NCI-H146 (cell line): ENCODE results near the gene IFIT5.
A peak's percentile ranks its signal among the peaks of the same experiment; 100 is the strongest.
"Not testable (repeated sequence)": the region's sequence is repeated elsewhere in the genome, so short reads cannot be mapped to it uniquely, and the experiment has no call there.

Source experiments
- DNase-seq: peaks from one replicate; lab custom pipeline; 2025; lab: John Stamatoyannopoulos, UW

Gene IFIT5

DNA sequence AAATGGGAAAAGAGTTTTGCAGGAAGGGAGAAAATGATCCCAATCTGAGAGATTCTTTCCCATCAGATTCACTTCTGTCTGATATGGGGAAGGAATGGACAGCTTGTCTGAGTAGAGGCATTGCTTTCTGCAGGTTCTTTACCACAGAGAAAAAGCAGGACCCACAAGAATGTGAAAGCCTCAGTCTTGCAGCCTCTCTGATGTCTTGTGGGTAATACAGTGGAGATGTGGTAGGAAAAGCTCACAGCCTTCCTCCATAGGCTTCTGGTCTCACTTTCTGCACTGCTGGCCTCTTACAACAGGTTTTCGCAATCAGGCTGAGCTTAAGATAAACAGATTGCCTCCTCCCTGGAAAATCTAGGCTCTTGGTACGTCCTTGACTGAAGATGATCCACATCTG lies 21.4 kb upstream of the IFIT5 start:
- DNase-seq, result no peak

DNA sequence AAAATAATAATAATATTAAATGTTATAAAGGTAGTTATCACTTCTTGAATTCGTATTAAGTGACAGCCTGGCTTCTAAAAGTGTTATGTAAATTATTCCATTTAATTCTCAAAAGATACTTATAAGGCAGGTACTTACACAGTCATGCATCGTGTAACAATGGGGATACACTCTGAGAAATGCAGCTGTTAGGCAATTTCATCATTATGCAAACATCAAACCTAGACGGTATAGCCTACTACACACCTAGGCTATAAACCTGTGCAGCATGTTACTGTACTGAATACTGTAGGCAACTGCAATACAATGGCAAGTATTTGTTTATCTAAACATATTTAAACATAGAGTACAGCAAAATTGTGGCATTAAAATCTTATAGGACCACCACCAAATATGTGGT lies 20.5 kb upstream of the IFIT5 start:
- DNase-seq, result no peak

DNA sequence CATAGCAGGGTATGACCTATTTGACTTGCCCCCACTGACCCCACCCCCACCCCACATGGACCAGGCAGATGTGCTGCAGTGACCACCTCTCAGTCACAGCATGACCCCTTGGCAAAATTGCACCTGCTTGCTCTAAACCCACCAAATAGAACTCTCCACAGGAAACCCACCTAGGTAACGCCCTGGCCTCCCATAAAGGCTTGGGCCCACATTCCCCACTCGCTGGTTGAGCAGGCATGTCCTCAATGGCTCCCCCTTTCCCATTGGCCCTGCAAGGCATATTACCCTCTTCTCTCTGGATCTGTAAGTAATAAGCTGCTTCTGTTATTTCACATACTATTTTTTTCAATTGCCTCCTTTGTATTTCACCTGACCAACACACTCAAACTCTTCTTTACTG lies 19.2 kb upstream of the IFIT5 start:
- no peak for DNase-seq

DNA sequence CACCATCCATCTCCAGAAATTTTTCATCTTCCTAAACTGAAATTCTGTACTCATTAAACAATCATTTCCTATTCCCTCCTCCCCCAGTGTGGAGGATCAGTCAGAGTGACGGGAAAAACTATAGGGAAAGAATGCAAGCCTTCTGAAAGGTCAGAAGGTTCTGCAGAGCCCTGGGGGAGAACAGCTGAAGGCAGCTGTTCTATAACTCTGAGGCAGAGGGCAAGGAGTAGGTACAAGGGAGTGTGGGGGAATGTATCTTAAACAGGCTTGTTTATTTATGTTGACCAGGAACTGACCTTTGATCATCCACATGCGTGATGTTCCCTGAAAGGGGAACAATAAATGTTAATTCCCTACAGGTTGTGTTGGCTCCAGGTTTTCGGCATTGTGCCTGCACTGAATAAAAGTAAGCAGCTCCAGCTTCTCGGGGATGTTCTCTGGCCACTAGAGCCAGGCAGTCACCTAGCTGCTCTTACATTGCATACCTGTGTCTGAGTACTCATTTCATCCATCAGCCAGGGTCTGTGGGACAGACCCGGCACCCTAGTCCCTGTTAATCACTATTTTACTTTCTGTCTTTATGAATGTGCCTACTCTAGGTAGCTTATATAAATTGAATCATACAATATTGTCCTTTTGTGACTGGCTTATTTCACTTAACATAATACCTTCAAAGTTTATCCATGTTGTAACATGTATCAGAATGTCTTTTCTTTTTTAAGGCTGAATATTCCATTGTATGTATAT lies 16.2 kb upstream of the IFIT5 start:
- DNase-seq, result no peak

DNA sequence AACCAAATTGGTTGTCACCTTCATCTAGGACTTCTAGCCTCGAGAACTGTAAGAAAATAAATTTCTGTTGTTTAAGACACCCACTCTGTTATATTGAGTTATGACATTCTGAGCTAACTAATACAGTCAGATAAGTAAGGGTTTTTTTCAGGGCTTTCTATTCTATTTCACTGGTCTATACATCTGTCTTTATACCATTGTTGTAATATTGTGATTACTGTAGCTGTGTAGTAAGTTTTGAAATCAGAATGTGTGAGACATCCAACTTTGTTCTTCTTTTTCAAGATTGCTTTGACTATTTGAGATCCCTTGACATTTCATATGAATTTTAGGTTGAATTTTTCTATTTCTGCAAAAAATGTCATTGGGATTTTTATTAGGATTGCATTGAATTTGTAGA lies 14.4 kb upstream of the IFIT5 start:
- no peak for DNase-seq

DNA sequence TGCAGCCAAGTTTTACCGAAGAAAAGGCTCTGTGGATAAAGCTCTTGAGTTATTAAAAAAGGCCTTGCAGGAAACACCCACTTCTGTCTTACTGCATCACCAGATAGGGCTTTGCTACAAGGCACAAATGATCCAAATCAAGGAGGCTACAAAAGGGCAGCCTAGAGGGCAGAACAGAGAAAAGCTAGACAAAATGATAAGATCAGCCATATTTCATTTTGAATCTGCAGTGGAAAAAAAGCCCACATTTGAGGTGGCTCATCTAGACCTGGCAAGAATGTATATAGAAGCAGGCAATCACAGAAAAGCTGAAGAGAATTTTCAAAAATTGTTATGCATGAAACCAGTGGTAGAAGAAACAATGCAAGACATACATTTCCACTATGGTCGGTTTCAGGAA lies 11.3 kb upstream of the IFIT5 start:
- DNase-seq, result no peak

DNA sequence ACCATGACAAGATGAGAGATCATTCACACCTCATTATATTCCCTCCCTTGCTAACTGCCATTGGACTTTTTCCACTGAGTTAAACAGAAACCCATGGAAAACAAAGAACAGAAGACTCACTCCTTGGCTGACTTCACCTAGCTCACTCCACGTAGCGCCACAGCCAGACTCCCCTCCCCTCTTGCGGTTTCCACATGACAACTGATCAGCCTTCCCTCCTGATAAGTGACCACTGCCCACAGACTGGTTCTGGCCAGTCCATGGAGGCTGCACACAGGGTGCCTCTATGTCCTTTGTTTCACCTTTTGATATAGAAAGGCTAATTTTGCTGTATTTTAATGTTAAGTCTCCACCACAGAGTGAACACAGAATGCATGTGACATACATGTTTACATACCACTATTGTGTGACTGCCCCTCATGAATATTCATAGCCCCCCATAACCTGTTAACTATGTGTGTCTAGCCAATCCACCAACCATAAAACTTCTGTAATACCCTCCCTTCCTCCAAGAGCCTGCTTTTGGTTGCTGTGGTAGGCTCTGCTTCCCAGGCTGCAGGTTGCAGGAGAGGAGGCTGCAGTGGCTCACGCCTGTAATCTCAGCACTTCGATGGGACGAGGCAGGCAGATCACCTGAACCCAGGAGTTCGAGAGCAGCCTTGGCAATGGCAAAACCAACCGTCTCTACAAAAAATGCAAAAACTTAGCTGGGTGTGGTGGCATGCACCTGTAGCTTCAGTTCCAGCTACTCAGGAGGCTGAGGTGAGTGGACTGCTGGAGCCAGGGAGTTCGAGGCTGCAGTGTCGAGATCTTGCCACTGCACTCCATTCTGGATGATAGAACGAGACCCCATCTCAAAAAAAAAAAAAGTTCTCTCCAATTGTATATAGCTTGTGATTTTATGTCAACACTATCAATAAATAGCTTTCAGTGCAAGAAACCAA lies 10.0 kb upstream of the IFIT5 start:
- no peak for DNase-seq

DNA sequence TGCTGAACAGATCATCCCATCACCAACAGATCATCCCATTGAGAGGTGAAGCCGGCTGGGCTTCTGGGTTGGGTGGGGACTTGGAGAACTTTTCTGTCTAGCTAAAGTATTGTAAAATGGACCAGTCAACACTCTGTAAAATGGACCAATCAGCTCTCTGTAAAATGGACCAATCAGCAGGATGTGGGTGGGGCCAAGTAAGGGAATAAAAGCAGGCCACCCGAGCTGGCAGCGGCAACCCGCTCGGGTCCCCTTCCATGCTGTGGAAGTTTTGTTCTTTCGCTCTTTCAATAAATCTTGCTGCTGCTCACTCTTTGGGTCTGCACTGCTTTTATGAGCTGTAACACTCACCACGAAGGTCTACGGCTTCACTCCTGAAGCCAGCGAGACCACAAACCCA lies 8.2 kb upstream of the IFIT5 start:
- not testable (repeated sequence) for DNase-seq

DNA sequence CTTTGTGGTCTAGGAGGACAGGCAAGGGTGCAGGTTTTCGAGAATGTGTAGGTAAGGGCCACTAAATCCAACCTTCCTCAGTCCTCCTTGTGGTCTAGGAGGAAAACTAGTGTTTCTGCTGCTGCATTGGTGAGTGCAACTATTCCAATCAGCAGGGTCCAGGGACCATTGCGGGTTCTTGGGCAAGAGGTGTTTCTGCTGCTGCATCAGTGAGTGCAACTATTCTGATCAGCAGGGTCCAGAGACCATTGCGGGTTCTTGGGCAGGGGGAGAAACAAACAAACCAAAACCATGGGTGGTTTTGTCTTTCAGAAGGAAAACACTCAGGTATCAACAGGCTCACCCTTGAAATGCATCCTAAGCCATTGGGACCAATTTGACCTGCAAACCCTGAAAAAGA lies 6.6 kb upstream of the IFIT5 start:
- DNase-seq, result not testable (repeated sequence)

DNA sequence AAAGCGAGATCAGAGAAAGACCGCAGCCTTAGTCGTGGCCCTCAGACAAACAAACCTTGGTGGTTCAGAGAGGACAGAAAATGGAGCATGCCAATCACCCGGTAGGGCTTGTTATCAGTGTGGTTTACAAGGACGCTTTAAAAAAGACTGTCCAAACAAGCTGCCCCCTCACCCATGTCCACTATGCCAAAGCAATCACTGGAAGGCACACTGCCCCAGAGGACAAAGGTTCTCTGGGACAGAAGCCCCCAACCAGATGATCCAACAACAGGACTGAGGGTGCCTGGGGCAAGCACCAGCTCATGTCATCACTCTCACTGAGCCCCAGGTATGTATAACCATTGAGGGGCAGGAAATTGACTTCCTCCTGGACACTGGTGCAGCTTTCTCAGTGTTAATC lies 5.1 kb upstream of the IFIT5 start:
- DNase-seq, result not testable (repeated sequence)

DNA sequence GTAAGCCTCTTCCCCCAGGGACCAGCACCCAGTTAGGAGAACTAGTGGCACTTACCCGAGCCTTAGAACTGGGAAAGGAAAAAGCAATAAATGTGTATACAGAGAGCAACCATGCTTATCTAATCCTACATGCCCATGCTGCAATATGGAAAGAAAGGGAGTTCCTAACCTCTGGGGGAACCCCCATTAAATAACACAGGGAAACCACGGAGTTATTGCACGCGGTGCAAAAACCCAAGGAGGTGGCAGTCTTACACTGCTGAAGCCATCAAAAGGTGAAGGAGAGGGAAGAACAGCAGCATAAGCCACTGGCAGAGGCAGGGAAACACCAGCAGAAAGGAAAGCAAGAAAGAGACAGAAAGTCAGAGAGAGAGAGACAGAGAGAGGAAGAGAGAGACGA lies 3.8 kb upstream of the IFIT5 start:
- not testable (repeated sequence) for DNase-seq

DNA sequence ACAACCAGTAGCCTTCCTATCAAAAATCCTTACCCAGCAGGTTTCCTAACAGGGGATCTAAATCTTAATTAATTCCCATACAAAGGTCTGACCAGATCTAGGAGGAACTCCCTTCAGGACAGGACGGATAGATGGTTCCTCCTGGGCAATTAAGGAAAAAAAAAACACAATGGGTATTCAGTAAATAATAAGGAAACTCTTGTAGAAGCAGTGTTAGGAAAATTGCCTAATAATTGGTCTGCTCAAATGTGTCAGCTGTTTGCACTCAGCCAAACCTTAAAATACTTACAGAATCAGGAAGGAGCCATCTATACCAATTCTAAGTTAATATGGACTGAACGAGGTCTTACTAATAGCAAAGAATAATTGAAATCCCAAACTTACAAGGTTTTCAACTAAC lies 3.2 kb upstream of the IFIT5 start:
- DNase-seq, result not testable (repeated sequence)

DNA sequence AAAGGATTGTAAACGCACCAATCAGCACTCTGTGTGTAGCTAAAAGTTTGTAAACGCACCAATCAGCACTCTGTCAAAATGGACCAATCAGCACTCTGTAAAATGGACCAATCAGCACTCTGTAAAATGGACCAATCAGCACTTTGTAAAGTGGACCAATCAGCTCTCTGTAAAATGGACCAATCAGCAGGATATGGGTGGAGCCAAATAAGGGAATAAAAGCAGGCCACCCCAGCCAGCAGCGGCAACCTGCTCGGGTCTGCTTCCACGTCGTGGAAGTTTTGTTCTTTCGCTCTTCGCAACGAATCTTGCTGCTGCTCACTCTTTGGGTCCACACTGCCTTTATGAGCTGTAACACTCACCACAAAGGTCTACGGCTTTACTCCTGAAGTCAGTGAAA lies 2.1 kb upstream of the IFIT5 start:
- DNase-seq, result not testable (repeated sequence)

DNA sequence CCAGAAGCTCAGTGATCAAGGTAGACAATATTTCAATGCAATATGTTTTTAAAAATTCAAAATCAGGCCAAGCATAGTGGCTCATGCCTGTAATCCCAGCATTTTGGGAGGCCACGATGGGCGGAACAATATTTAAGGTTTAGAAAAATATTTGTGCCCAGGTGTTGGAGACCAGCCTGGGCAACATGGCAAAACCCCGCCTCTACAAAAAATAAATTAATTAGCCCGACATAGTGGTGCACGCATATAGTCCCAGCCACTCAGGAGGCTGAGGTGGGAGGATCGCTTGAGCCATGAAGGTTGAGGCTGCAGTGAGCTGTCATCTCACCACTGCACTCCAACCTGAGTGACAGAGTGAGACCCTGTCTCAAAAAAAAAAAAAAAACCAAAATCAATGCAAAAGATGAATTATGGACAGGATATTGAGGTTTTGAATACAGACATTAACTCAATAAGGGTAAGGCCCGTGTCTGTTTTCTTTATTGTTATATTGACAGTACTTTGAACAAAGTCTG lies 913 bp upstream of the IFIT5 start:
- no peak for DNase-seq

DNA sequence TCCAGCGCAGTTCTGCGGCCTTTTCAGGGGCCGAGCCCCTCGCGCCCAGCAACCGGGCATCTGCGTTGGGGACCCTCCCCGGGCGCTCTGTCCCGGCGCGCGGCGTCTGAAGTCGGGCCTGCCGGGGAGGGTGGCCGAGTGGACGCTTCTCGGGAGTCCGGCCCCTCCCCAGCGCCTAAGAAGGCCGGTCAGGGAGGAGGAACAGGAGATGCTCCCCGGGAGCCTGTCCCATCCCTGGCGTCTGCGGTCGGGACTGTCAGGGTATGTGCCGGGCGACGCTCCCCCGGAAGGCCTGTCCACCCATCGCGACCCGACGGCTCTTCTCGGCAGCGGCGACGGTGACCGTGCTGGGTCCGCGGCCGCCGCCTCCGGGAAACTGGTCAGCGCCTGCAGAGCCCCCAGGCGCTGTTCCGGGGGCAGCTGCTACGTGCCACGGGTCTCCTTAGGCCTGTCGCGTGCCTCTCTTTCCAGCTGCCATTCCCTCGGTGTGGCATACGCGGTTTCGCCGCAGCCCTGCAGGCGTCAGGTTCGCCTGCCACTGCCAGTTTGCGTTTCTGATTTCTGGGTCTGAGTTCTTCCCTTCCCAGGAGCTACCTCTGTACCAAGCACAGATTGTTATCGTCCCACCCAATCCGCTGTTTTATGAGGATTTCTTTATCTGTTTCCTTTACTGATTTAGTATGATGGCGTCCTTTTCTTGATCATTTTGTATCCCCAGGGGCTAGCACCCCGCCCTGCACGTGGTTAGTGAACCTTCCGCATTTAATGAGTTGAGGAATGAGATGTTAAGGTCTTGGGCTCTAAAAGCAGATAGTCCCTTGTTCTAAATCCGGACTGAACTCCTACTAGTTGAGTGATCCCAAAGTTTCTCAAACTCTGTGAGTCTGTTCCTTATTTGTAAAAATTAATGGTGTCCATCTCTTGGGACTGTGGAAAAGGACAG lies 782 bp downstream of the IFIT5 start:
- DNase-seq, result peak; percentile 62

DNA sequence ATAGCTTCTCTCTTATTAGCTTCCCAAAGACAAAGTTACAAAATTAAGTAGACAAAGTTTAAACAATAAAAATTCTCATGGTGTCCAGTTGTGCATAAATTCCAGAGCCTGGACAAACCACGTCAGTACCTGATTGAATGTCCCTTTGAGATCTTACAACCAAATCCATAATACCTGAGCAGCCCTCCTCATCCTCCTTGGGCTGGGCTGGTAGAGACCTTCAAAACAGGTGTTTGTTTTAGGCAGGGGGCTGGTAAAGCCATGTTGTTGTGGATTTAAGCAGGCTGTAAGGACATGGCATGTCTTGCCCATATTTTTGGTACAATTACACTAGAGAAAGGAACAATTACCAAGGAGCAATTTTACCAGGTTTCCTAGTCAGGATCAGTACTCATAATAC lies 2.1 kb downstream of the IFIT5 start:
- DNase-seq, result no peak

DNA sequence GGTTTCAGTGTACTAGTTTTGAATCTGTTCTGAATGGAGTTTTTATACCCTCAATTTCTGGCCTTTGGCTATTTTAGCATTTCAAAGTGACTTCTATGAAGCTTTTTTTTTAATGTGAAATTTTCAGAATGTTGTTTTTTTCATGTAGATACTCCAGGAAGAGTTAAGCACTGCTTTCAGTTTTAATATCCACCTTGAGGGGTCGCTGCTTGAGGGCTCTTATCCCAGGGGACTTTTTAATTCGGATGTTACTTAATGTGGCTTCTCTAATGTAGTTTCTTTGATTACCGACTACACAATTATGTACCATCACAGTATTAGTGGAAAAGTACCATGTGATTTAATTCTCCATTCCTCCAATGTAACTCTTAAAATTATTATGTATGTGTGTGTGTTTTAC lies 5.2 kb downstream of the IFIT5 start:
- DNase-seq, result no peak

DNA sequence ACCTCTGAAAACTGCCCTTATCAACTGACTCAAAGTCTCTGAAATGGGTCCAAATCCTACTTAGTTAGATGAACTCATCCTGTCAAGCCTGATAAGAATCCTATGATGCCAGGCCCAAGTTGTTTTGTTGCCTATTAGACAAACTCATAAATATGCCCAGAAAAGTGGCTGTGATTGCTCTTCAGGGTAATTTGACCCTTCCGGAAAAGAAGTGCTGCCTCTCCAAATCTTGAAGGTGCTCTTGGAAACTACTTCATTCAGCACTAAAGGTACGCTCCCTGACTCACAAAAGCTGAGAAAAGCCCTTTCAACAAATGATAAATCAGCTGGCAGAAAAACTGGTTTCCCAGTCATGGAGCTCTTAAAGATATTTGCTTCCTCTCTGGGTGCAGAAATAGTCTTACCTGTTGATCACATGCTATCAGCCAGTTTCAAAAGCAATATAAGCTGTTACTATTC lies 6.7 kb downstream of the IFIT5 start:
- no peak for DNase-seq

DNA sequence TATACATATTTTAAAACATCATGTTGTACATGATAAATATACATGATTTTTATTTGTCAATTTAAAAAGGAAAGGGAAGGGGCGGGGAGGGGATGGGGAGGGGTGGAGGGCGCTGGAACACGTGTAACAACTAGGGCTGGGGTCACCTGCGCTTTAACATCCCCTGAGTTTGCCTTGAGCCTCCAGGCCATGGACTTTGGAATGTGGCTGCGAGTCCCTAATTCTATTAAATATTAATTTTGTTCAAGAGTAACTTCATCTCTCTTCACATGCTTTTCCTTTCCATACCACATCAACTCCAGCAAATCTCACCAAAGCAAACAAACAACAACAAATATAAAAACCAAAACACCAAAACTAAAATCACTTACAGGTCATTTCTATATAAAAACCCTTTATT lies 10.6 kb downstream of the IFIT5 start:
- DNase-seq, result no peak

DNA sequence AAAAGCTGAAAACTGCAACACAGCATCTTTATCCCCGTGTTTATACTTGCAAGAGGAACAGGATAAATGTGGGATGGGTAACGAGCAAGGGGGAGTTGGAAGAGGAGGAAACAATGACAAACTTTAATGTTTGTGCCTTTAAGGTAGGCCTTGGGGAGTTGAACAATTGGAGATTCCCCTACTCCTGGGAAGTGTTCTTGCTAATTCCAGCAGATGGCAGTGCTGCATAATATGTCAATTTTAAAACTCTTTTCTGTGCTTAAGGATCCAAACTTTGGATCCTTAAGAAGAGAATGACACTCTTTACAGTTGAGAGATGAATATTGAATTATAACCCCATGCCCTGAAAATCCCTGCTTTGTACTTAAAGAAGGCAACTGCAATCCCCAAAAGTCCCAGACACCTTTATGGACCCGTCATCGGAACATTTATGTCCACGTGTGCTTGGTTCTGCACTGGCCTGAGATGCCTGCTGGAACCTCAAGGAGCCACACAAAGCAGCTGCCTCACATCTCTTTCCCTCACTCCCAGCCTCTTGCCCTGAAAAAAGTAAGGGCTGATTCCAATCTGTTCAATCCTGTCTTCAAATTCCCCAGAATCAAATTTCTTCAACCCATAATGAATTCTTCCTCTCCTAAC lies 12.0 kb downstream of the IFIT5 start:
- DNase-seq, result peak; percentile 42

DNA sequence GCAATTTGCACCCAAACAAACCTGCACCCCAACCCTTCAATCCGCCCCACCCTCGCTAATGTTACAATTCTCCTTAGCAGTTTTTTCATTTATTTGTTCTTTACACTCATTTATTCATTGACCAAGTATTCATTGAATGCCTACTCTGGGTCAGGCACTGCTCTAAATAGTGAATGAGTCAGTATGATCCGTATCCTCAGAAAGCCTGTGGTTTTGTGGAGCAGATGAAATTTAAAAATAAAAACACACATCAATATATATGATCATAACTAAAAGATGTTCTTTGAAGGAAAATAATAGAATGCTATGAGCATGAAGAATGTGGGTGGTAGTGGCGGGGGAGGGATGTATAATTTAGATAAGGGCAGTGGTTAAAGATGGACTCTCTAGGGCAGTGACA lies 13.3 kb downstream of the IFIT5 start:
- DNase-seq, result no peak
